GM06990 (cell line): ENCODE measurements around the gene VAV3.
A peak's percentile ranks its signal among the peaks of the same experiment; 100 is the strongest.

Experiments used
- DNase-seq: peaks from one replicate; pipeline ENCODE4 v3.0.0-alpha.2; 2011; ENCODE audit not compliant: insufficient read length; ENCODE audit errors: extremely low read depth
- H3K27me3 ChIP-seq: replicated peaks from 2 replicates; pipeline ENCODE4 v1.6.0; 2011; ENCODE audit warnings: low read length; ENCODE audit not compliant: control insufficient read depth, insufficient read depth
- H3K36me3 ChIP-seq: 2 replicates; pipeline ENCODE4 v1.5.1; 2011; ENCODE audit warnings: low read length; ENCODE audit not compliant: control insufficient read depth, insufficient read depth
- H3K4me3 ChIP-seq: replicated peaks from 2 replicates; pipeline ENCODE4 v1.5.1; 2011; ENCODE audit warnings: low read depth, mild to moderate bottlenecking, control low read depth, low read length
- CTCF ChIP-seq: IDR thresholded peaks from 2 replicates; pipeline ENCODE4 v1.5.1; 2011; ENCODE audit warnings: low read length, control low read depth, mild to moderate bottlenecking, inconsistent platforms; ENCODE audit not compliant: insufficient read depth, poor library complexity, severe bottlenecking

Gene VAV3

DNA sequence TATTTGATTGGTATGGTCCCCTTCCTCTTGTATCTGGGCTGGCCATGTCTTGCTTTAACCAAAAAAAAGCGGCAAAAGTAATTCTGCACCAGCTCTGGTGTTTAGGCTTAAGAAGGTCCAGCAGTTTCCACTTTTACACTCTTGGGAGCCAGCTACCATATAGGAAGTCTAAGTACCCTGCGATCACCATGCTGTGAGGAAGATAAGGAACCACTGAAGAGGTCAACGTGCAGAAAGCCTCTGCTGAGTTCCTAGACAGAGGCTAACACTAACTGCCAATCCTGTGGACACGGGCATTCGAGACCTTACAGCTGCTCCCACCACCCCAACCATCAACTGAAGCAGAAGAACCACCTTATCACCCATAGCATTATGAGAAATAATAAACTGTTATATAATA, 331.4 kb downstream of the VAV3 start:
- no peak overlapping the region for H3K4me3 ChIP-seq
- no peaks in the 10 kb centered on the region for H3K36me3 ChIP-seq
- DNase-seq = no peak
- no peak for TF ChIP-seq CTCF
- no peaks in the 10 kb centered on the region for H3K27me3 ChIP-seq

DNA sequence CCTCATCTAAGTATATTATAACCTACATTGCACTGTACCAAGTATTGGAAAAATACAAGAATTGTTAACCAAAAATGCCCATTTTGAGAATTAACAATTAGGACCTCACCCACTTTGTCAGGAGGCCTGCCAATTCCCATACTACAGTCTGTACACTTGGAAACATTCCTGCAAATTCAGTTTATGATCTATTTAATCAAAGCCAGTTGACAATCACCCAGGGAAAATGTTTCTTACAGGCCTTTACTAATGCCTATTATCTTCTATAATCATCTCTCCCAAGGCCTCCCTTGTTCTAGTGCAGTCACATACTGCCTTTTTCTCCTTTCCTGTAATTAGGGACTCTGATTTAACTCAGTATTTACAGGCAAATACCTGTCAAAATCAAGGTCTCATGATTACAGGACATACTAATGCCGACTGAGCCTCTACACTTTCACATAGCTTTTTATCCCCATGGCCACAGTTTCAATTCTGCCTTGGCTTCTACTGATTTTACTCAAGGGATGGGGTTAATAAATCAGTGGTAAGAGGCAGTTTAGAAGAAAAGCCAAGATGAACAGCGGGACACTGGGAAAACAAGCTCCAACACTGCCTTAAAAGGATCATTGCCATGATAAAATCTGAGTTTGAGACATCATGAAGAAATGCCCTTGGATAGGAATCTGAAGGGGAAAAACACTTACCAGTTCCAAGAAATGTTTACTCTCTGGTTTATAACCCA, 338.7 kb downstream of the VAV3 start:
- peak; percentile 50 for DNase-seq
- no peak for TF ChIP-seq CTCF
- H3K4me3 ChIP-seq = no peak overlapping the region
- H3K36me3 ChIP-seq = no peaks in the 10 kb centered on the region
- no peaks in the 10 kb centered on the region for H3K27me3 ChIP-seq

- Histone ChIP-seq H3K36me3 (no peaks in the 10 kb centered on the region), H3K4me3 (no peak overlapping the region), H3K27me3 (no peaks in the 10 kb centered on the region)
- DNase-seq = no peak
- TF ChIP-seq CTCF = no peak
These were observed 339.5 kb downstream of the VAV3 start for GRCh38 chr1:107625405-107626029.

DNA sequence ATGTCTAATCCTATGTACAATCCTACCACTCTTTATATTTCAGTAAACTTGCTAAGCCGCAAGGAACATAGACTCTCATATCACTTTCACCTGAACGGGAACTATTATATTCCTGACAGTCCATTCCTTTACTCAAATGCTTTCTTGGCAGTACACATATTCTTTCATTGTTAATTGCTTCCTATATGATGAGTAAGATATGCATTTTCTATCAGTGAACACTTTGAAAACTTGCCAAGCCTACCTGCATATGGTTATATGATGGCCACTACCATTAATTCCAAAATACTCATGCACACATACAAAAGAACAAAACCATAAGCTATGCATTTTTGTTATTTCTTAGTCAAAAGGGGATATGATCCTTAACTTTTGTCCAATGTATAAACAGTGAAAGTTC, 341.5 kb downstream of the VAV3 start:
- no peak for DNase-seq
- no peaks in the 10 kb centered on the region for H3K36me3 ChIP-seq
- no peaks in the 10 kb centered on the region for H3K27me3 ChIP-seq
- TF ChIP-seq CTCF = no peak
- H3K4me3 ChIP-seq = no peak overlapping the region

DNA sequence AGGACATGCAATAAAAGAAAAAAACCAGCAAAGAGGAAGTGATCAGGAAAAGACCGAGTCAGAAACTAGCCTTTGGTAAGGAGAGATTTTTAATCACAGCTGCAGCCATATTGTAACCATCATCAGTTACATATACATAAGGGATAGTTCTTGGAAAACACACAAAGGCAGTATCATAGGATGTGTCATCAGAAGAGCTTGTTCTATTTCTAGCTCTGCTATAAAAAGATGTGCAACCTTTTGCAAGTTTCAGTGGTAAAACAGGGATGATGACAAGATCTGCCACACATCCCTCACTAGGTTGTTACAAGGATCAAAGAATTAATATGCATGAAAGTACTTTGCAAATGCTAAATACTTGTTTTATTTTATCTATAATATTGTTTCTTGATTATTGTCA, 342.0 kb downstream of the VAV3 start:
- no peak overlapping the region for H3K4me3 ChIP-seq
- no peak for TF ChIP-seq CTCF
- DNase-seq = no peak
- no peaks in the 10 kb centered on the region for H3K36me3 ChIP-seq
- no peaks in the 10 kb centered on the region for H3K27me3 ChIP-seq

DNA sequence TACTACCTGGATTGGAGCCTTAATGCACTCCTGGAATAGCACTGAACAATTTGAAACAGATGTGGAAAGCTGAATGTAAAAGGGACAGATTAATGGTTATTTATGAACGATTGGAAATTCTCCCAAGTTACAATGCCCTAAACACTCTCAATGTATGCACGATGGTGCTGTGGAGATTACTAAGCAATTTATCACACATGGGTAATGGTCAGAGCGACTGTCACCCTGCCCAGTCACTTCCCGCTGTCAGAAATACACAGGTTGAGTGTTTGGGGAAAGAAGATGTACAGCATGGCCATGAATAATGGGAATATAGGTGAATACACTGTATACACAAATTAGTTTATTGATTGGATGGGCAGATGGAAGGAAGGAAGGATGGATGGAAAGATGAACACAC, 342.4 kb downstream of the VAV3 start:
- no peak overlapping the region for H3K4me3 ChIP-seq
- no peak for TF ChIP-seq CTCF
- H3K27me3 ChIP-seq = no peaks in the 10 kb centered on the region
- H3K36me3 ChIP-seq = no peaks in the 10 kb centered on the region
- DNase-seq = no peak
